IMR-90 (cell line): ENCODE data around the gene ADAMTS6.

Experiments used
- BHLHE40 ChIP-seq: fragments of 150-350 bp; IDR thresholded peaks from 2 replicates; pipeline ENCODE4 v1.6.1; 2016; ENCODE audit warnings: mild to moderate bottlenecking, low read depth, low read length
- CEBPB ChIP-seq: IDR thresholded peaks from 2 replicates; pipeline ENCODE4 v1.6.1; 2012; ENCODE audit warnings: low read depth, low read length, improper control_type of control experiment
- CHD1 ChIP-seq: IDR thresholded peaks from 2 replicates; pipeline ENCODE4 v1.6.1; 2012; ENCODE audit warnings: low read depth, low read length, improper control_type of control experiment
- CTCF ChIP-seq: conservative IDR thresholded peaks from 2 replicates; pipeline ENCODE4 v1.5.1; 2012; ENCODE audit warnings: mild to moderate bottlenecking, low read depth, low read length, improper control_type of control experiment
- FOS ChIP-seq: fragments of 150-350 bp; IDR thresholded peaks from 2 replicates; pipeline ENCODE4 v1.6.1; 2016; ENCODE audit warnings: low read depth, low read length
- MAFK ChIP-seq: IDR thresholded peaks from 2 replicates; pipeline ENCODE4 v1.6.1; 2012; ENCODE audit warnings: low read depth, low read length, improper control_type of control experiment
- MXI1 ChIP-seq: IDR thresholded peaks from 2 replicates; pipeline ENCODE4 v1.6.1; 2012; ENCODE audit warnings: low read depth, mild to moderate bottlenecking, low read length, moderate library complexity, borderline replicate concordance
- POLR2A ChIP-seq: IDR thresholded peaks from 2 replicates; pipeline ENCODE4 v1.6.1; 2012; ENCODE audit warnings: mild to moderate bottlenecking, low read depth, low read length
- RAD21 ChIP-seq: IDR thresholded peaks from 2 replicates; pipeline ENCODE4 v1.6.1; 2012; ENCODE audit warnings: low read length, improper control_type of control experiment
- RFX5 ChIP-seq: IDR thresholded peaks from 2 replicates; pipeline ENCODE4 v1.8.0; 2012; ENCODE audit warnings: low read depth, mild to moderate bottlenecking, low read length, moderate library complexity
- SMC3 ChIP-seq: fragments of 150-350 bp; IDR thresholded peaks from 2 replicates; pipeline ENCODE4 v1.6.1; 2016; ENCODE audit warnings: low read depth, mild to moderate bottlenecking, antibody characterized with exemption, low read length, moderate library complexity

DNA sequence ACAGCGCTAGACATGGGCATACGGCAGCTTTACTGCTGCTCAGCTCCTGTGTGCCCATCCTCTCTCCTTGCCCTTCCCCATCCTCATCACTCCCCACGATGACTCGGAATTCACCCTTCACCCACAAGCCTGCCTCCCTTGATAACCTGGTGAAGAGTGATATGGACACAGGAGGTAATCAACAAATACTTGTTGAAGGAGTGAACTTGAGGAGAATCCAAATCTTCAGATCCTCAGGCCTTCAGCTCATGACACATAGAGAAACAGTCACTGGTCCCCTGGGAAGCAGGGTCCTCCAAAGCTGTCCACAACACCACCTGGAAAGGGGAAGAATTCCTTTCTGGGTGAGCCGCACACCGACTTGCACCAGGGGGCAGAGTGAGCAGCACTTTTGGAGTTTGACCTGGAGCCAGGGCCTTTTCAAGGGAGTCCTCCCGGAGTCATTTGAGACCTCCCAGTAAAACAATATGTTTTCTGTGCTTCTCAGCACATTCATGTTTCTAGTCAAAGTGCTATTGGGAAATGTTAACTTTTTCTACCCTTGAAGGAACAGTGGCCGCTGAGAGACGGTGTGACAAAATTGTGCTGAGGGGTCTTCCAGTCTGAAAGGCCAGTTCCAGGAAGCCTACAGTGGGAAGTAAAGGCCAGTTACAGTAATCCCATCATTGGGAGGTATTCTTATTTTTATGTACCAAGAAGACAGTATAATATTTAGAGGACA, 380.6 kb downstream of the ADAMTS6 start:
- TF ChIP-seq CTCF = peak; percentile 67
- TF ChIP-seq FOS = no peak
- no peak for TF ChIP-seq BHLHE40
- no peak for TF ChIP-seq MAFK
- TF ChIP-seq SMC3 = peak; percentile 78
- no peak for TF ChIP-seq POLR2A
- no peak for TF ChIP-seq RFX5
- TF ChIP-seq RAD21 = peak; percentile 78
- TF ChIP-seq CEBPB = 0 out of 2 replicates have a peak, but pooled peaks have one; percentile 10
- no peak for TF ChIP-seq CHD1
- no peak for TF ChIP-seq MXI1
